BLaER1 (cell line): ENCODE results near the gene DNER.

Experiments
- H3K27ac ChIP-seq: shearing (Covaris generic); formaldehyde crosslinking; 2 replicates; pipeline ENCODE4 v1.8.1; 2022
- H3K27me3 ChIP-seq: shearing (Covaris generic); formaldehyde crosslinking; 2 replicates; pipeline ENCODE4 v1.8.1; 2022
- H3K36me3 ChIP-seq: shearing (Covaris generic); formaldehyde crosslinking; 2 replicates; pipeline ENCODE4 v1.8.1; 2022
- H3K4me1 ChIP-seq: shearing (Covaris generic); formaldehyde crosslinking; 2 replicates; pipeline ENCODE4 v1.8.1; 2022
- H3K4me2 ChIP-seq: shearing (Covaris generic); formaldehyde crosslinking; 2 replicates; pipeline ENCODE4 v1.8.1; 2022
- H3K4me3 ChIP-seq: shearing (Covaris generic); formaldehyde crosslinking; 2 replicates; pipeline ENCODE4 v1.8.1; 2022
- H3K9ac ChIP-seq: shearing (Covaris generic); formaldehyde crosslinking; 2 replicates; pipeline ENCODE4 v1.8.1; 2022
- H3K9me3 ChIP-seq: shearing (Covaris generic); formaldehyde crosslinking; 2 replicates; pipeline ENCODE4 v1.8.1; 2022
- H4K20me1 ChIP-seq: shearing (Covaris generic); formaldehyde crosslinking; 2 replicates; pipeline ENCODE4 v1.8.1; 2022
- Cebpa-rat ChIP-seq: shearing (Covaris generic); IDR thresholded peaks from 2 replicates; pipeline ENCODE4 v1.8.1; 2022

Gene DNER

DNA sequence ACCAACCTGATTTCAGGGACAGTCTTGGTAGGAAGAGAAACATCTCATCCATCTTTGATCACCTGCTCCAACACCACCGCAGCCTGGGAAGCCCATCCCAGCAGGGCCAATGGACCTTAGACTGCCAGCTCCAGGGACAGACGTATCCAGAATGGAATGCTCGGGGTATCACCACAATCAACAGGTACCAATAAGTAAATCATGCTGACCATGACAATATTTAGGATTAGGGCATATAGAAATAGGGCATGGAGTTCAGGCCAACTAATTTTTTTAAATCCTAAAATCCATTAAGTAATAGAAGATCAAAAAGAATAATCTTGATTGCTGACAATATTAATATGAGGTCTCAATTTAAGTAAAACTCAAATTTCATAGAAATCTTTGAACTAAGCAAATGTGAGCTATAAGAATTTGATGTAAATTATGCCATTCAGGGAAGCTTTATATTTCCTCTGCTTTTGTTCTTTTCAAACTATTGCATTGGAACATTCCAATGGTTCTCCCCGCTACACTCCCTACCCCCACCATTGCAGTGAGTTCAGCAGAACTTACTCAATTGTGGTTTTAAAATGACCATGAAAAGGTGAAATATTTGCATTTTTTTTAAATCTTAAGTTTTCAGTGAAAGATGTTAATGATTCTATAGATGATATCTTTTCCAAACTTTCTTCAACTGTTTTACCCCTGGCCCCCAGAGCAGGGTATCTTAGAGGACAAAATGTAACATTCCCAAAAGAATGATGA lies 138.6 kb downstream of the DNER start:
- Histone ChIP-seq H3K36me3 (no peaks in the 10 kb centered on the region), H3K4me1 (no peaks in the 10 kb centered on the region)
- no peak for TF ChIP-seq Cebpa-rat

DNA sequence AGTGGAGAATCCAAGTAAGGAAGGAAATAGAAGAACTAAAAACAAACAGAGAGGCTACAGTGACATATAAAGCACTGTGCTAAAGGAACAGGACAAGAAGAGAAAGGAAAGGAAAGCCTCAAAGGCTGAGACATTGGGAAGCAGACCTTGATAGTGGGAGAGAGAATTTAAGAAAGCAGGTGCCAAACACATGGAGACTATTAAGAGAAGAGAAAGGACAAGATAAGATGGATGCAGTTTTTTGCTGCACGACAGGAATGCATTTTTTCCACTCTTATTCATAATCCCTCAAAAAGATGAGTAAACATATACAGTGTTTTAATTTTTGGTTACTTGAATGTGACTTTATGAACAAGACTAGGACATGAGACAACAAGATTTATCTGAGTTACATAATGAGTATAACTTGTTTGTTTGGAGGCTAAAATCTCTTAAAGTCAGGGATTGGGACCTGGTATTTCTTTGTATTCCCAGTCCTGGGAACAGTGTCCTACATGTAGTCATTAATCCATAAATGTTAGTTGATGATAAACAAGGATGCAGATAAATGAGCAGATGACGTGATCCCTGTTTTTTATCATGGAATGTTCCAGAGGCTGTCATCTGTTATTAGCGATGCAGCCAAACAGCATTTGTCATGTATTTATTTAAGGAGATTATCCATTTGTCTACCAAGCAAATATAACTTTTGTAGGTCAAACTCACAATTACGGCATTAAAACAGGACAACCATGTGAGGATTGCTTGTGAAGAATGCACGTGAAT lies 141.7 kb downstream of the DNER start:
- TF ChIP-seq Cebpa-rat: no peak
- Histone ChIP-seq H3K4me3 (no peak overlapping the region), H3K27me3 (no peaks in the 10 kb centered on the region), H4K20me1 (no peaks in the 10 kb centered on the region), H3K36me3 (no peaks in the 10 kb centered on the region), H3K4me2 (no peak overlapping the region), H3K9me3 (no peaks in the 10 kb centered on the region), H3K27ac (no peak overlapping the region), H3K9ac (no peak overlapping the region), H3K4me1 (no peaks in the 10 kb centered on the region)

More for the DNA sequence above, 138.6 kb downstream of the DNER start:
- no peak overlapping the region for H3K4me3 ChIP-seq
- no peak overlapping the region for H3K27ac ChIP-seq
- H3K27me3 ChIP-seq: no peaks in the 10 kb centered on the region
- no peaks in the 10 kb centered on the region for H3K9me3 ChIP-seq
- H3K4me2 ChIP-seq: no peak overlapping the region
- H3K9ac ChIP-seq: no peak overlapping the region
- no peaks in the 10 kb centered on the region for H4K20me1 ChIP-seq

DNA sequence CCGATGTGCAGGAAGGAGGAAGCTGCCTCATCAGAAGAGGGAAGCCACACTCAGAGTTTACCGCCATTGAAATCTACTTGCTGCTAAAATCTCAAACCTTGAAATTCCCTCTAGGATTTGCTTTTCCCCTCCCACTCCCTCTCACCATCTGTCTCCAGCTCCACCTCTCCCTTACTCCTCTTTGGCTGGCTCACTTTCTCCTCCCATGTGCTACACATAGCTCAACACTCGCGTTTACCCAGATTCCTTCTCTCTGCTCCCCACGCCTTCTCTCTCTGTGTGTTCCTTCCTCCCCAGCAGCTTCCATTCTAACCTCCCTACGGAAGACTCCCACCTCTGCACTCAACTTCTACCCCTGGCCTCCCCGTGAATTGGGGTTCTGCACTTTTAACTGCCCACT lies 143.1 kb downstream of the DNER start:
- no peaks in the 10 kb centered on the region for H3K9me3 ChIP-seq
- no peak overlapping the region for H3K9ac ChIP-seq
- no peaks in the 10 kb centered on the region for H4K20me1 ChIP-seq
- no peaks in the 10 kb centered on the region for H3K4me1 ChIP-seq
- no peaks in the 10 kb centered on the region for H3K27me3 ChIP-seq
- TF ChIP-seq Cebpa-rat: no peak
- no peaks in the 10 kb centered on the region for H3K36me3 ChIP-seq
- no peak overlapping the region for H3K4me3 ChIP-seq
- no peak overlapping the region for H3K27ac ChIP-seq
- no peak overlapping the region for H3K4me2 ChIP-seq

DNA sequence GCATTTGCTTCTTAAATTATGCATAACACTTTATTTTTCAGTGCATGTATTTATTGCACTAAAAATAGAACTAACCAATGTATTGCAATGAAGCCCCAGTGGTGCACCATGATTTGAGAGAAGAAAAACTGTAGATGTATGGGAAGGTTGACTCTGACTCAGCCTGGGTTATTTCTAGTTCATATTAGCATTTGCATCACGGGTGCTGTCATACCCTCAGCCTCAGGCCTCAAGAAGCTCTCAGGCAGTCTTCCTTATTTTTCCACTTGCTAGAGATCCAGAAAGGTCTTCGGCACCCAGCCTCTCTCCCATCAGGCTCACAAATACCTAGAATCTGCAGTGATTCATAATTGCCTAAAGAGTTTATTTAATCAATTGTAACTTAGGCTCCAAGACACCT lies 148.0 kb downstream of the DNER start:
- TF ChIP-seq Cebpa-rat: no peak
- Histone ChIP-seq H3K9ac (no peak overlapping the region), H3K4me1 (no peaks in the 10 kb centered on the region), H3K4me2 (no peak overlapping the region), H4K20me1 (no peaks in the 10 kb centered on the region), H3K27me3 (no peaks in the 10 kb centered on the region), H3K27ac (no peak overlapping the region), H3K9me3 (no peaks in the 10 kb centered on the region), H3K36me3 (no peaks in the 10 kb centered on the region), H3K4me3 (no peak overlapping the region)

DNA sequence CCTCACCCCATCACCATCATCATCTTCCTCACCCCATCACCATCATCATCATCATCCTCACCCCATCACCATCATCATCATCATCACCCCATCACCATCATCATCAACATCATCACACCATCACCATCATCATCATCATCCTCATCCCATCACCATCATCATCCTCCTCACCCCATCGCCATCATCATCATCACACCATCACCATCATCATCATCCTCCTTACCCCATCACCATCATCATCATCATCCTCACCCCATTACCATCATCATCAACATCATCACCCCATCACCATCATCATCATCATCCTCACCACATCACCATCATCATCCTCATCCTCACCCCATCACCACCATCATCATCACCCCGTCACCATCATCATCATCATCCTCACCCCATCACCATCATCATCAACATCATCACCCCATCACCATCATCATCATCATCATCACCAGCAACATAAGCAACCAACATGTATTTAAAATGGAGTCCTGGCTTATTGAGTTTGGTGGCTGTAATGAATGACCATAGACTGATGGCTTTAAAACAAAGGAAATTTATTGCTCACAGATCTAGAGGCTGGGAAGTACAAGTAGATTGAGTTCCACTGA lies 150.0 kb downstream of the DNER start:
- Histone ChIP-seq H4K20me1 (no peaks in the 10 kb centered on the region), H3K4me3 (no peak overlapping the region), H3K27ac (no peak overlapping the region), H3K27me3 (no peaks in the 10 kb centered on the region), H3K9ac (no peak overlapping the region), H3K4me2 (no peak overlapping the region), H3K4me1 (no peaks in the 10 kb centered on the region), H3K36me3 (no peaks in the 10 kb centered on the region), H3K9me3 (no peaks in the 10 kb centered on the region)
- TF ChIP-seq Cebpa-rat: no peak

DNA sequence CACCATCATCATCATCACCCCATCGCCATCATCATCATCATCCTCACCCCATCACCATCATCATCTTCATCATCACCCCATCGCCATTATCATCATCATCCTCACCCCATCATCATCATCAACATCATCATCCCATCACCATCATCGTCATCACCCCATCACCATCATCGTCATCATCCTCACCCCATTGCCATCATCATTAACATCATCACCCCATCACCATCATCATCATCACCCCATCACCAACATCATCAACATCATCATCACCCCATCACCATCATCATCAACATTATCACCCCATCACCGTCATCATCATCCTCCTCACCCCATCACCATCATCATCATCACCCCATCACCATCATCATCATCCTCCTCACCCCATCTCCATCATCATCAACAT lies 151.0 kb downstream of the DNER start:
- Histone ChIP-seq H3K36me3 (no peaks in the 10 kb centered on the region), H3K4me2 (no peak overlapping the region), H4K20me1 (no peaks in the 10 kb centered on the region), H3K9ac (no peak overlapping the region), H3K9me3 (no peaks in the 10 kb centered on the region), H3K4me3 (no peak overlapping the region), H3K27me3 (no peaks in the 10 kb centered on the region), H3K27ac (no peak overlapping the region), H3K4me1 (no peaks in the 10 kb centered on the region)
- TF ChIP-seq Cebpa-rat: no peak

DNA sequence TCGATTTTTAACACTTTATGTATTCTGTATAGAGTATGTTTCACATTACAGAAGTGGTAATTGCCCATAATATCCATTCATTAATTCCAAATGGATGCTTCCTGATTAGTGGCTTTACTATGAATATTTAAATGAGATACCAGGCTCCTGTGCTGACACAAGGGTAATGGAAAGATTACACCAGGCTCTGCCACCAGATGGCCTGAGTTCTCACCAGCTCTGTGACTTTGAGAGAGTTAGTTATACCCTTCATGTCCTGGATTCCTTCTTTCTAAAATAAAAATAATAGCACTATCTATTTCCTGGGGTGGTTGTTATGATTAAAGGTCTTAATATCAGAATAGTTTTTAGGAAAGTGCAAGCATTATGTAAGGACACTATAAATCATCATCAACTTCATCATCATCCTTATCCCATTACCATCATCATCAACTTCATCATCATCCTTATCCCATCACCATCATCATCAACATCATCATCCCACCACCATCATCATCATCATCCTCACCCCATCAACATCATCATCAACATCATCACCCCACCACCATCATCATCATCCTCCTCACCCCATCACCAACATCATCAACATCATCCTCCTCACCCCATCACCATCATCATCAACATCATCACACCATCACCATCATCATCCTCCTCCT lies 151.8 kb downstream of the DNER start:
- Histone ChIP-seq H3K9ac (no peak overlapping the region), H3K36me3 (no peaks in the 10 kb centered on the region), H3K27ac (no peak overlapping the region), H3K9me3 (no peaks in the 10 kb centered on the region), H3K4me1 (no peaks in the 10 kb centered on the region), H3K4me2 (no peak overlapping the region), H4K20me1 (no peaks in the 10 kb centered on the region), H3K4me3 (no peak overlapping the region), H3K27me3 (no peaks in the 10 kb centered on the region)
- TF ChIP-seq Cebpa-rat: no peak

DNA sequence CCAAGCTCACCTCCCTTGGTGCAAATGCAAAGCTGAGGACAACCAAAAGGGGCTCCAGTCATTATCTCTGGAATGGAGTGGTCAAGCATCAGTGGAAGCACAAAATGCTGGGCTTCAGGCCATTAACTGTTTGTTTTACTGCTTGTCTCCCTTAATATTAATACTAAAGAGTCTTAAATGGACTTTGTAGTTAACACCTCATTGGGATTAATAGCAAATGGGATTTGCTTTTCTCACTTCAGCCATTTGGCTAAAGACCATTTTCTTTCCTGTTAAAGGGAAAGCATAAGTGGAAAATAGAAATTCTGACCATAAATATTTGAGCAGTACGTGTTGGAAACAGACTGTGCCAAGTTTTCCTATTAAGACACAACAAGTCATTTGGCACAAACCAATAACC lies 154.4 kb downstream of the DNER start:
- Histone ChIP-seq H4K20me1 (no peaks in the 10 kb centered on the region), H3K36me3 (no peaks in the 10 kb centered on the region), H3K27me3 (no peaks in the 10 kb centered on the region), H3K4me2 (no peak overlapping the region), H3K9ac (no peak overlapping the region), H3K4me1 (no peaks in the 10 kb centered on the region), H3K27ac (no peak overlapping the region), H3K9me3 (no peaks in the 10 kb centered on the region), H3K4me3 (no peak overlapping the region)
- no peak for TF ChIP-seq Cebpa-rat

DNA sequence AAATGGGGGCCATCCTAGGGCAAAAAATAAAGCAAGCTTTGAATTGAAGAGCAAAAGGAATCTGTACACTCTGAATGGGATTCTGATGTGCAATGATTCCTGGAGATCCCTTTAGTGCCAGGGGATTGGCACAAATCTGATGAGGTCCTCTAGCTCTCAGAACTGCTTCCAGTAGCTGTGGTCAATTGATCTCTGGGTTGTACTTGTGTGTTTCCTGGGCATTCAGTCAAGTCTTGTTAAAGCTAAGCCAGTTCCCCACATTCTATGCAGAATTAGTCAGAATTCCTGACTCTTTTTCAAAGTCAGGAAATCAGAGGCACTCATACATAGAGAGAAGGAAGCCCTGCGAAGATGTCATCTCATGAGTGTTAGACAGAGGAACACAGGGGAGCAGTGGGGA lies 161.3 kb downstream of the DNER start:
- Histone ChIP-seq H3K4me1 (no peaks in the 10 kb centered on the region), H3K9me3 (no peaks in the 10 kb centered on the region), H4K20me1 (no peaks in the 10 kb centered on the region), H3K36me3 (no peaks in the 10 kb centered on the region), H3K27me3 (no peaks in the 10 kb centered on the region), H3K4me2 (no peak overlapping the region), H3K27ac (no peak overlapping the region), H3K4me3 (no peak overlapping the region), H3K9ac (no peak overlapping the region)
- no peak for TF ChIP-seq Cebpa-rat
